Measurements from ENCODE around the gene MOB3A. TPM values are rescaled to one million over a fixed set of nuclear protein-coding genes. Genes with fewer than 3 reads are reported as not detected.

Gene MOB3A
- total and polyA plus RNA-seq, 4 experiments from 2014 or later = 29.6 to 135 (median 122) TPM

GRCh38 chr19:2048104-2048958 lies 47.8 kb downstream of the MOB3A start:
- DNase-seq = no peak
- Histone ChIP-seq H3K4me3 (ENCODE audit: low read length in 2 of 2) (peak overlapping the region in 1 of 2 donors; percentile 22), H3K27ac (ENCODE audit: low read depth, low read length) (peak overlapping the region; percentile 89), H3K9me3 (ENCODE audit: control insufficient read depth in 1 of 2, low read length in 2 of 2) (no peaks in the 10 kb centered on the region), H3K36me3 (ENCODE audit: insufficient read depth, low read length) (peaks cover 27% of the 10 kb centered on the region), H3K4me1 (ENCODE audit: insufficient read depth, low read length) (peaks cover 77% of the 10 kb centered on the region), H3K27me3 (ENCODE audit: insufficient read depth, low read length) (no peaks in the 10 kb centered on the region)
- Mint-ChIP-seq H3K9me3 (peaks cover 0 to 9% (median 0%) of the 10 kb centered on the region in 8 donors), H3K4me3 (peak overlapping the region; percentile 24 to 91 (median 75)), H3K27ac (peak overlapping the region; percentile 8 to 84 (median 57)), H3K36me3 (peaks cover 0 to 32% of the 10 kb centered on the region in 2 donors), H3K27me3 (no peaks in the 10 kb centered on the region), H3K4me1 (peaks cover 16 to 68% (median 39%) of the 10 kb centered on the region in 4 donors)
- intact Hi-C loops (cut with micrococcal nuclease) = no loop called here
- POLR2A ChIA-PET (ENCODE audit: partially characterized antibody) = interaction anchor here (0.8 to 6.5 kb wide), 14 partner anchors 8 to 151 kb away, joined by 3 to 124 read pairs (median 9); partner anchors contain the start of gene MOB3A
- CTCF ChIA-PET (ENCODE audit: partially characterized antibody) = interaction anchor here (0.5 kb wide), 1 partner anchor 19 kb away, joined by 3 read pairs; no protein-coding TSS in a partner anchor

GRCh38 chr19:2047449-2048103 lies 48.5 kb downstream of the MOB3A start:
- ChIA-PET CTCF (ENCODE audit: partially characterized antibody) (interaction anchor here (0.5 to 0.6 kb wide), 2 partner anchors 19 to 36 kb away, joined by 3 read pairs; no protein-coding TSS in a partner anchor), POLR2A (ENCODE audit: partially characterized antibody) (interaction anchor here (0.5 to 6.5 kb wide), 13 partner anchors 8 to 177 kb away, joined by 3 to 124 read pairs (median 11); partner anchors contain the start of gene MOB3A)
- Mint-ChIP-seq H3K4me3 (peak overlapping the region in 6 of 8 donors; percentile 24 to 73 (median 40)), H3K36me3 (peaks cover 0 to 33% of the 10 kb centered on the region in 2 donors), H3K27ac (peak overlapping the region; percentile 48 to 84 (median 62)), H3K9me3 (peaks cover 0 to 9% (median 0%) of the 10 kb centered on the region in 8 donors), H3K4me1 (peaks cover 18 to 75% (median 42%) of the 10 kb centered on the region in 4 donors), H3K27me3 (no peaks in the 10 kb centered on the region)
- H3K27me3 ChIP-seq (ENCODE audit: insufficient read depth, low read length) = no peaks in the 10 kb centered on the region
- peaks cover 33% of the 10 kb centered on the region for H3K36me3 ChIP-seq (ENCODE audit: insufficient read depth, low read length)
- peak overlapping the region in 1 of 2 donors; percentile 22 for H3K4me3 ChIP-seq (ENCODE audit: low read length in 2 of 2)
- H3K27ac ChIP-seq (ENCODE audit: low read depth, low read length) = peak overlapping the region; percentile 89
- peaks cover 82% of the 10 kb centered on the region for H3K4me1 ChIP-seq (ENCODE audit: insufficient read depth, low read length)
- DNase-seq = peak in 1 of 5 donors; percentile 57
- intact Hi-C loops (cut with micrococcal nuclease) = no loop called here
- no peaks in the 10 kb centered on the region for H3K9me3 ChIP-seq (ENCODE audit: control insufficient read depth in 1 of 2, low read length in 2 of 2)

GRCh38 chr19:2047076-2047448 lies 49.1 kb downstream of the MOB3A start:
- H3K9me3 Mint-ChIP-seq = peaks cover 0 to 9% (median 0%) of the 10 kb centered on the region in 8 donors
- peak overlapping the region in 2 of 8 donors; percentile 35 to 40 for H3K4me3 Mint-ChIP-seq
- H3K36me3 ChIP-seq (ENCODE audit: insufficient read depth, low read length) = peaks cover 37% of the 10 kb centered on the region
- peak overlapping the region; percentile 36 to 86 (median 72) for H3K27ac Mint-ChIP-seq
- H3K4me1 Mint-ChIP-seq = peaks cover 15 to 74% (median 41%) of the 10 kb centered on the region in 4 donors
- H3K27me3 Mint-ChIP-seq = no peaks in the 10 kb centered on the region
- H3K36me3 Mint-ChIP-seq = peaks cover 0 to 34% of the 10 kb centered on the region in 2 donors
- peak in 1 of 5 donors; percentile 36 for DNase-seq
- H3K4me3 ChIP-seq (ENCODE audit: low read length in 2 of 2) = no peak overlapping the region
- H3K27ac ChIP-seq (ENCODE audit: low read depth, low read length) = peak overlapping the region; percentile 89
- intact Hi-C loops (cut with micrococcal nuclease) = no loop called here
- H3K9me3 ChIP-seq (ENCODE audit: control insufficient read depth in 1 of 2, low read length in 2 of 2) = no peaks in the 10 kb centered on the region
- POLR2A ChIA-PET (ENCODE audit: partially characterized antibody) = interaction anchor here (0.5 to 6.5 kb wide), 11 partner anchors 7 to 176 kb away, joined by 3 to 124 read pairs (median 11); partner anchors contain the start of gene MOB3A
- CTCF ChIA-PET (ENCODE audit: partially characterized antibody) = interaction anchor here (0.6 kb wide), 1 partner anchor 37 kb away, joined by 3 read pairs; no protein-coding TSS in a partner anchor
- peaks cover 81% of the 10 kb centered on the region for H3K4me1 ChIP-seq (ENCODE audit: insufficient read depth, low read length)
- H3K27me3 ChIP-seq (ENCODE audit: insufficient read depth, low read length) = no peaks in the 10 kb centered on the region

GRCh38 chr19:2046046-2046907 lies 49.8 kb downstream of the MOB3A start:
- no peaks in the 10 kb centered on the region for H3K9me3 ChIP-seq (ENCODE audit: control insufficient read depth in 1 of 2, low read length in 2 of 2)
- Mint-ChIP-seq H3K27me3 (no peaks in the 10 kb centered on the region), H3K36me3 (peaks cover 0 to 35% of the 10 kb centered on the region in 2 donors), H3K4me3 (no peak overlapping the region), H3K9me3 (peaks cover 0 to 9% (median 0%) of the 10 kb centered on the region in 8 donors), H3K27ac (peak overlapping the region in 6 of 7 donors; percentile 42 to 92 (median 64)), H3K4me1 (peaks cover 11 to 70% (median 40%) of the 10 kb centered on the region in 4 donors)
- peaks cover 38% of the 10 kb centered on the region for H3K36me3 ChIP-seq (ENCODE audit: insufficient read depth, low read length)
- POLR2A ChIA-PET (ENCODE audit: partially characterized antibody) = interaction anchor here (0.7 to 6.5 kb wide), 9 partner anchors 6 to 49 kb away, joined by 3 to 124 read pairs (median 6); partner anchors contain the start of gene MOB3A
- no peaks in the 10 kb centered on the region for H3K27me3 ChIP-seq (ENCODE audit: insufficient read depth, low read length)
- H3K4me1 ChIP-seq (ENCODE audit: insufficient read depth, low read length) = peaks cover 78% of the 10 kb centered on the region
- CTCF ChIA-PET (ENCODE audit: partially characterized antibody) = interaction anchor here (1.0 kb wide), 1 partner anchor 28 kb away, joined by 3 read pairs; no protein-coding TSS in a partner anchor
- no peak for DNase-seq
- H3K4me3 ChIP-seq (ENCODE audit: low read length in 2 of 2) = no peak overlapping the region
- intact Hi-C loops (cut with micrococcal nuclease) = no loop called here
- peak overlapping the region; percentile 89 for H3K27ac ChIP-seq (ENCODE audit: low read depth, low read length)

DNA sequence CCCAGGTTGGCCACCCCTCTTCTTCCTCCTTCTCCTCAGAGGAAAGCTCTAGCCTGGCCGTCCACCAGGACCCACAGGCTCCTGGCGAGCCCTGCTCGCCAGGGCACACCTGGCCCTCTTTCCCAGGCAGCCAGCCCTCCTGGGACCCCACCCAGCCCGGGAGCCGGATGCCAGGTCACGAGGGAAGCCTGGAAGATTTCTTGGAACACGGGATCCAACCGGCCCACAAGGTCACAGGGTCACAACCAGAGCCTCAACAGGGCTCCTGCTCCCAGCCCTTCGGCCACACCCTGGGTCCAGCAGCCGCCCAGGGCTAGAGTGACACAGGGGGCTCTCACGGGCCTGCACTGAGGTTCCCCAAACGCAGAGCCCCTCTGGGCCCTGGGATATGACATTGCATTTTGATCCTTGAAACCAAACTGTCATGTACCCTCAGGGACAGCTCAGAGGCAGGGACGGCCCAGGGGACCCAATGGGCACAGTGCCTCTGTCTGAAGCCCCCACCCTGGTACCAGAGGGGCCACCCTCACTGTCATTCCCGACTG lies 50.6 kb downstream of the MOB3A start:
- Mint-ChIP-seq H3K27ac (peak overlapping the region in 3 of 7 donors; percentile 22 to 92 (median 92)), H3K36me3 (peaks cover 0 to 40% of the 10 kb centered on the region in 2 donors), H3K9me3 (peaks cover 0 to 9% (median 0%) of the 10 kb centered on the region in 8 donors), H3K4me3 (no peak overlapping the region), H3K27me3 (no peaks in the 10 kb centered on the region), H3K4me1 (peaks cover 11 to 75% (median 43%) of the 10 kb centered on the region in 4 donors)
- intact Hi-C loops (cut with micrococcal nuclease) = no loop called here
- ChIA-PET CTCF (ENCODE audit: partially characterized antibody) (interaction anchor here (1.0 kb wide), 1 partner anchor 27 kb away, joined by 3 read pairs; no protein-coding TSS in a partner anchor), POLR2A (ENCODE audit: partially characterized antibody) (interaction anchor here (0.8 to 2.5 kb wide), 3 partner anchors 11 to 50 kb away, joined by 3 to 12 read pairs (median 4); partner anchors contain the start of gene MOB3A)
- Histone ChIP-seq H3K36me3 (ENCODE audit: insufficient read depth, low read length) (peaks cover 45% of the 10 kb centered on the region), H3K4me3 (ENCODE audit: low read length in 2 of 2) (no peak overlapping the region), H3K9me3 (ENCODE audit: control insufficient read depth in 1 of 2, low read length in 2 of 2) (no peaks in the 10 kb centered on the region), H3K27me3 (ENCODE audit: insufficient read depth, low read length) (no peaks in the 10 kb centered on the region), H3K27ac (ENCODE audit: low read depth, low read length) (peak overlapping the region; percentile 54), H3K4me1 (ENCODE audit: insufficient read depth, low read length) (peaks cover 85% of the 10 kb centered on the region)
- DNase-seq = no peak
